HepG2 (cell line): ENCODE data around the gene COL5A1. TPM values are rescaled to one million over a fixed set of nuclear protein-coding genes. Genes with fewer than 3 reads are reported as not detected.

Experiments
- ATAC-seq: fragments of 200-7000 bp; cut with Tn5 transposase; 3 replicates; pipeline ENCODE4 v1.9.1; 2020; ENCODE audit warnings: mild to moderate bottlenecking, moderate library complexity
- BruUV-seq: library from RNA; stranded (reverse); fragments of 400-500 nt; replicated peaks from 2 replicates; lab custom pipeline; 2021; lab: Mats Ljungman, UMichigan
- CTCF ChIA-PET: fragments of 300-600 bp; formaldehyde crosslinking; extraction: SDS; loops from one replicate; lab custom pipeline; 2021; ENCODE audit warnings: low total read pairs, inconsistent platforms, low intra/inter-chr PET ratio; lab: Yijun Ruan, JAX
- POLR2A ChIA-PET: fragments of 350-600 bp; sonication (Branson Sonifier 250); formaldehyde crosslinking; loops from one replicate; lab custom pipeline; 2020; ENCODE audit warnings: antibody characterized with exemption, inconsistent platforms; lab: Yijun Ruan, JAX
- DNase-seq: peaks from one replicate; pipeline ENCODE4 v3.0.0-alpha.2; 2015; ENCODE audit warnings: low spot score
- FAIRE-seq: peaks from 3 replicates; lab custom pipeline; 2011; peaks lifted over from hg19 to GRCh38; lab: Jason Lieb, UNC
- H2AFZ ChIP-seq: one replicate; pipeline ENCODE4 v1.6.1; 2011; ENCODE audit warnings: low read length, inconsistent platforms
- H3K27ac ChIP-seq: fragments of 300-600 bp; 3 replicates; pipeline ENCODE4 v1.8.0; 2011; ENCODE audit warnings: mixed run types, mild to moderate bottlenecking, mixed read lengths, low read length, inconsistent platforms; ENCODE audit not compliant: insufficient read depth; ENCODE audit errors: extremely low read length
- H3K27me3 ChIP-seq, 2 experiments: fragments of 200-600 bp in 1 of 2; 2 replicates in 1 of 2; 3 replicates in 1 of 2; pipeline versions ENCODE4 v1.6.0 to v1.8.0; 2011; ENCODE audit warnings: low read length in 2 of 2, mild to moderate bottlenecking in 2 of 2, moderate library complexity in 2 of 2, inconsistent platforms in 1 of 2; ENCODE audit not compliant: insufficient read depth in 2 of 2, control insufficient read depth in 1 of 2
- H3K36me3 ChIP-seq, 2 experiments: fragments of 200-600 bp in 1 of 2; replicated peaks in 1 of 2; 2 replicates in 1 of 2; 3 replicates in 1 of 2; pipeline versions ENCODE4 v1.5.1 to v1.8.0; 2011; ENCODE audit warnings: low read length in 2 of 2, inconsistent platforms in 1 of 2; ENCODE audit not compliant: insufficient read depth in 2 of 2, control insufficient read depth in 1 of 2
- H3K4me1 ChIP-seq: 2 replicates; pipeline ENCODE4 v1.5.1; 2012; ENCODE audit warnings: low read length, inconsistent platforms; ENCODE audit not compliant: insufficient read depth
- H3K4me2 ChIP-seq: 2 replicates; pipeline ENCODE4 v1.6.0; 2011; ENCODE audit warnings: low read depth, low read length, inconsistent platforms
- H3K4me3 ChIP-seq, 3 experiments: fragments of 200-600 bp in 1 of 3; sonication (generic), shearing (Covaris generic) in 1 of 3; replicated peaks in 1 of 3; 2 replicates each; pipeline ENCODE4 v1.5.1; 2011 to 2016; ENCODE audit warnings: low read length in 3 of 3, inconsistent platforms in 2 of 3, low read depth in 2 of 3, mild to moderate bottlenecking in 2 of 3, control low read depth in 1 of 3, mixed read lengths in 1 of 3; ENCODE audit not compliant: insufficient read depth in 1 of 3
- H3K79me2 ChIP-seq: one replicate; pipeline ENCODE4 v1.6.1; 2011; ENCODE audit warnings: low read length, inconsistent platforms; ENCODE audit not compliant: insufficient read depth
- H3K9ac ChIP-seq: 2 replicates; pipeline ENCODE4 v1.6.0; 2011; ENCODE audit warnings: mild to moderate bottlenecking, low read depth, low read length, inconsistent platforms; ENCODE audit not compliant: insufficient read depth
- H3K9me3 ChIP-seq: 2 replicates; pipeline ENCODE4 v1.5.1; 2012; ENCODE audit warnings: mild to moderate bottlenecking, low read length
- H4K20me1 ChIP-seq: 2 replicates; pipeline ENCODE4 v1.6.0; 2011; ENCODE audit warnings: inconsistent platforms, mild to moderate bottlenecking, low read length, moderate library complexity; ENCODE audit not compliant: insufficient read depth
- ARID3A ChIP-seq: IDR thresholded peaks from 2 replicates; pipeline ENCODE4 v1.6.1; 2012; ENCODE audit warnings: low read depth, low read length, improper control_type of control experiment
- HNF1B ChIP-seq: sonication (generic); formaldehyde crosslinking; IDR thresholded peaks from 2 replicates; pipeline ENCODE4 v1.5.1; 2020; ENCODE audit warnings: mild to moderate bottlenecking, moderate library complexity, missing genetic modification reagents
- MAFK ChIP-seq, 2 experiments: IDR thresholded peaks in 1 of 2; conservative IDR thresholded peaks in 1 of 2; 2 replicates each; pipeline ENCODE4 v1.6.1; 2011; ENCODE audit warnings: improper control_type of control experiment in 2 of 2, low read length in 2 of 2
- MEIS1 ChIP-seq: sonication (generic); formaldehyde crosslinking; IDR thresholded peaks from 2 replicates; pipeline ENCODE4 v1.9.0; 2021; ENCODE audit warnings: mild to moderate bottlenecking, missing genetic modification reagents, moderate library complexity, borderline replicate concordance
- NR1H2 ChIP-seq: sonication (generic); formaldehyde crosslinking; IDR thresholded peaks from 2 replicates; pipeline ENCODE4 v1.8.1; 2022; ENCODE audit warnings: low read depth, missing genetic modification reagents, borderline replicate concordance
- PHF8 ChIP-seq: sonication (generic); formaldehyde crosslinking; IDR thresholded peaks from 2 replicates; pipeline ENCODE4 v1.5.0; 2020; ENCODE audit warnings: missing genetic modification reagents
- SNAPC2 ChIP-seq: sonication (generic); formaldehyde crosslinking; IDR thresholded peaks from 2 replicates; pipeline ENCODE4 v1.8.1; 2022; ENCODE audit warnings: mild to moderate bottlenecking, missing genetic modification reagents
- SNRNP70 ChIP-seq: fragments of 200-400 bp; formaldehyde crosslinking; IDR thresholded peaks from 2 replicates; pipeline ENCODE4 v1.6.1; 2017; ENCODE audit warnings: mild to moderate bottlenecking, low read depth, low read length, moderate library complexity
- TCF12 ChIP-seq, 2 experiments: fragments of 450-650 bp in 1 of 2; sonication (generic) in 1 of 2; formaldehyde crosslinking in 1 of 2; IDR thresholded peaks; 2 replicates each; pipeline versions ENCODE4 v1.6.1 to v1.8.0; 2017 to 2022; ENCODE audit warnings: antibody characterized with exemption in 1 of 2, mild to moderate bottlenecking in 1 of 2, missing genetic modification reagents in 1 of 2, moderate library complexity in 1 of 2
- ZFP62 ChIP-seq: sonication (generic); formaldehyde crosslinking; IDR thresholded peaks from 2 replicates; pipeline ENCODE4 v1.4.0; 2020; ENCODE audit warnings: missing genetic modification reagents
- ZFY ChIP-seq: sonication (generic); formaldehyde crosslinking; IDR thresholded peaks from 2 replicates; pipeline ENCODE4 v1.4.0; 2020; ENCODE audit warnings: missing genetic modification reagents
- ZNF121 ChIP-seq: sonication (generic); formaldehyde crosslinking; IDR thresholded peaks from 2 replicates; pipeline ENCODE4 v1.5.0; 2020; ENCODE audit warnings: mild to moderate bottlenecking, missing genetic modification reagents
- ZNF367 ChIP-seq: sonication (generic); formaldehyde crosslinking; IDR thresholded peaks from 2 replicates; pipeline ENCODE4 v1.4.0; 2020; ENCODE audit warnings: missing genetic modification reagents, borderline replicate concordance
- ZNF556 ChIP-seq: sonication (generic); formaldehyde crosslinking; IDR thresholded peaks from 2 replicates; pipeline ENCODE4 v1.4.0; 2020; ENCODE audit warnings: mild to moderate bottlenecking, missing genetic modification reagents, borderline replicate concordance
- WGBS: methylation state at CpG from one replicate; pipeline ENCODE4 v1.1.6; 2017; ENCODE audit warnings: low lambda C conversion rate; 5-methylcytosine and 5-hydroxymethylcytosine counted together
- in situ Hi-C: cut with HindIII; loops from 2 replicates; pipeline ENCODE4 v1.10.0; 2017; ENCODE audit warnings: low pct_unique_long_range_greater_than_20kb; ENCODE audit not compliant: extremely low pct_ligation_motif_present
- intact Hi-C: fragments of 100-400 bp; cut with micrococcal nuclease; formaldehyde crosslinking; loops from one replicate; pipeline ENCODE4 v1.10.0; 2022; ENCODE audit not compliant: unreplicated experiment
- polyA plus RNA-seq, 8 experiments: library from polyadenylated mRNA; depleted of rRNA in 3 of 8; stranded (reverse) in 7 of 8; unstranded in 1 of 8; fragments of >200 nt; fragmentation: Illumina TruSeq in 4 of 8; extraction: Trizol in 4 of 8; gene quantifications; 2 replicates each; pipeline versions ENCODE4 v1.2.1 to v1.2.3, GENCODE V29; 2011 to 2016; ENCODE audit warnings: low read depth in 4 of 8, missing spikeins in 1 of 8, mixed read lengths in 1 of 8; ENCODE audit not compliant: insufficient read depth in 1 of 8
- total RNA-seq, 5 experiments: library from RNA; depleted of rRNA; stranded (reverse); fragments of >200 nt; fragmentation: Illumina TruSeq; extraction: Trizol; gene quantifications; 2 replicates each; pipeline ENCODE4 v1.2.3, GENCODE V29; 2016; ENCODE audit warnings: low read depth in 1 of 5
- TF ChIP-seq, protein P1 (sequence below): sonication (generic); formaldehyde crosslinking; IDR thresholded peaks from 2 replicates; pipeline ENCODE4 v1.4.0; 2020; ENCODE audit warnings: mild to moderate bottlenecking, missing genetic modification reagents

Gene COL5A1
- total and polyA plus RNA-seq, 2 of the 13 experiments (the other 11 are each of a cell fraction or from before 2014, with no cell fraction given), result not detected

GRCh38 chr9:134775081-134775951 is 133.7 kb downstream of the COL5A1 start:
- H3K9me3 ChIP-seq, result no peaks in the 10 kb centered on the region
- H3K79me2 ChIP-seq, result no peaks in the 10 kb centered on the region
- ChIA-PET CTCF (no interaction called here), POLR2A (no interaction called here)
- in situ Hi-C loops (no loop called here), intact Hi-C loops (no loop called here)
- WGBS, result 15% methylated on average over 17 of the region's 30 CpGs
- H3K4me2 ChIP-seq, result no peak overlapping the region
- H2AFZ ChIP-seq, result no peak overlapping the region
- no peak overlapping the region for H3K4me3 ChIP-seq
- ATAC-seq (no peak), FAIRE-seq (no peak), DNase-seq (no peak)
- H3K27ac ChIP-seq, result no peak overlapping the region
- no peaks in the 10 kb centered on the region; the same call in 1 of the 2 replicates for H4K20me1 ChIP-seq
- no TSS peak for BruUV-seq
- H3K9ac ChIP-seq, result no peak overlapping the region
- H3K27me3 ChIP-seq, result peaks cover 15 to 91% of the 10 kb centered on the region in 2 experiments; a peak in 4 of 5 replicates
- H3K36me3 ChIP-seq, result no peaks in the 10 kb centered on the region
- H3K4me1 ChIP-seq, result no peaks in the 10 kb centered on the region
- TF ChIP-seq, protein P1, sequence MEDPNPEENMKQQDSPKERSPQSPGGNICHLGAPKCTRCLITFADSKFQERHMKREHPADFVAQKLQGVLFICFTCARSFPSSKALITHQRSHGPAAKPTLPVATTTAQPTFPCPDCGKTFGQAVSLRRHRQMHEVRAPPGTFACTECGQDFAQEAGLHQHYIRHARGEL (CRISPR knock-in tag), result no peak
- TF ChIP-seq MAFK (conservative IDR thresholded peaks at IDR 0.05 in 1 of 2, IDR thresholded peaks at IDR 0.05 in 1 of 2; ENCODE audit: low read length in 2 of 2), result no peak
- TF ChIP-seq MEIS1 (CRISPR knock-in tag), result no peak
- TF ChIP-seq HNF1B (CRISPR knock-in tag), result no peak
- TF ChIP-seq SNRNP70, result no peak
- no peak for TF ChIP-seq ZFP62
- no peak for TF ChIP-seq ZNF121 (CRISPR knock-in tag)
- TF ChIP-seq ZNF367, result no peak
- TF ChIP-seq ARID3A, result no peak
- TF ChIP-seq SNAPC2 (CRISPR knock-in tag), result no peak
- no peak for TF ChIP-seq ZFY (CRISPR knock-in tag)
- no peak for TF ChIP-seq PHF8 (CRISPR knock-in tag)
- no peak for TF ChIP-seq TCF12 (IDR thresholded peaks at IDR 0.05)
- no peak for TF ChIP-seq TCF12 (CRISPR knock-in tag; IDR thresholded peaks at IDR 0.05)
- no peak for TF ChIP-seq NR1H2 (CRISPR knock-in tag)
- no peak for TF ChIP-seq ZNF556 (CRISPR knock-in tag)
